Keratinocyte (primary cell): ENCODE measurements around the gene PRMT1. TPM values are rescaled to one million over a fixed set of nuclear protein-coding genes. Genes with fewer than 3 reads are reported as not detected.

Experiments
- DNase-seq: peaks from one replicate; pipeline ENCODE4 v3.0.0-alpha.2; 2011; ENCODE audit warnings: low read depth, missing footprints, low spot score
- FAIRE-seq: peaks from 2 replicates; lab custom pipeline; 2011; peaks lifted over from hg19 to GRCh38; lab: Jason Lieb, UNC
- H2AFZ ChIP-seq: 2 replicates; pipeline ENCODE4 v1.6.0; 2012; ENCODE audit warnings: low read length, control low read depth, inconsistent platforms; ENCODE audit not compliant: control insufficient read depth
- H3K27ac ChIP-seq: 2 replicates; pipeline ENCODE4 v1.5.1; 2011; ENCODE audit warnings: low read length; ENCODE audit not compliant: control insufficient read depth, insufficient read depth
- H3K27me3 ChIP-seq: 3 replicates; pipeline ENCODE4 v1.6.0; 2011; ENCODE audit warnings: low read length; ENCODE audit not compliant: control insufficient read depth, insufficient read depth; ENCODE audit errors: extremely low read depth
- H3K36me3 ChIP-seq, 2 experiments: 2 replicates in 1 of 2; 3 replicates in 1 of 2; pipeline ENCODE4 v1.5.1; 2011; ENCODE audit warnings: low read length in 2 of 2, mild to moderate bottlenecking in 1 of 2; ENCODE audit not compliant: control insufficient read depth in 2 of 2, insufficient read depth in 2 of 2; ENCODE audit errors: extremely low read depth in 1 of 2
- H3K4me1 ChIP-seq: 3 replicates; pipeline ENCODE4 v1.5.1; 2011; ENCODE audit warnings: low read length; ENCODE audit not compliant: control insufficient read depth, insufficient read depth; ENCODE audit errors: extremely low read depth
- H3K4me2 ChIP-seq: 3 replicates; pipeline ENCODE4 v1.6.0; 2011; ENCODE audit warnings: low read depth, low read length; ENCODE audit not compliant: control insufficient read depth, insufficient read depth; ENCODE audit errors: extremely low read depth
- H3K4me3 ChIP-seq, 3 experiments: fragments of 200-600 bp in 1 of 3; sonication (generic) in 1 of 3; 2 replicates in 2 of 3; 3 replicates in 1 of 3; pipeline ENCODE4 v1.5.1; 2011 to 2016; ENCODE audit warnings: low read length in 3 of 3, mild to moderate bottlenecking in 3 of 3, control low read depth in 2 of 3, inconsistent platforms in 1 of 3, low read depth in 1 of 3, mixed read lengths in 1 of 3, mixed run types in 1 of 3, moderate library complexity in 1 of 3; ENCODE audit not compliant: control insufficient read depth in 2 of 3, insufficient read depth in 2 of 3; ENCODE audit errors: extremely low read depth in 1 of 3
- H3K79me2 ChIP-seq: 2 replicates; pipeline ENCODE4 v1.6.0; 2012; ENCODE audit warnings: low read length; ENCODE audit not compliant: control insufficient read depth, insufficient read depth
- H3K9ac ChIP-seq: 3 replicates; pipeline ENCODE4 v1.6.0; 2011; ENCODE audit warnings: low read length; ENCODE audit not compliant: control insufficient read depth, insufficient read depth; ENCODE audit errors: extremely low read depth
- H3K9me1 ChIP-seq: 3 replicates; pipeline ENCODE4 v1.6.0; 2011; ENCODE audit warnings: low read length; ENCODE audit not compliant: control insufficient read depth, insufficient read depth; ENCODE audit errors: extremely low read depth
- H3K9me3 ChIP-seq: 2 replicates; pipeline ENCODE4 v1.5.1; 2012; ENCODE audit warnings: low read depth, low read length; ENCODE audit not compliant: control insufficient read depth
- H4K20me1 ChIP-seq: 3 replicates; pipeline ENCODE4 v1.6.0; 2011; ENCODE audit warnings: low read length; ENCODE audit not compliant: control insufficient read depth, insufficient read depth; ENCODE audit errors: extremely low read depth
- CTCF ChIP-seq, 3 experiments: IDR thresholded peaks in 1 of 3; conservative IDR thresholded peaks in 1 of 3; optimal IDR thresholded peaks in 1 of 3; 2 replicates in 2 of 3; 3 replicates in 1 of 3; pipeline versions ENCODE3 to v1.5.1; 2011; ENCODE audit warnings: low read length in 3 of 3, mild to moderate bottlenecking in 3 of 3, moderate library complexity in 2 of 3, control low read depth in 1 of 3, inconsistent platforms in 1 of 3; ENCODE audit not compliant: insufficient read depth in 2 of 3; ENCODE audit errors: extremely low read depth in 1 of 3
- EZH2 ChIP-seq: IDR thresholded peaks from one replicate; pipeline ENCODE4 v1.6.1; 2012; ENCODE audit warnings: inconsistent platforms, mild to moderate bottlenecking, low read length, moderate library complexity
- dilution Hi-C: fragments of 300-500 bp; cut with MboI; formaldehyde crosslinking; loops from one replicate; pipeline ENCODE4 v1.7.0; 2020; ENCODE audit warnings: low sequenced_read_pairs; ENCODE audit not compliant: extremely low pct_ligation_motif_present
- polyA plus RNA-seq, 5 experiments: library from polyadenylated mRNA; depleted of rRNA in 3 of 5; stranded (reverse) in 3 of 5; stranded (forward) in 1 of 5; unstranded in 1 of 5; fragments of >200 nt; gene quantifications; 1 replicate in 1 of 5; 2 replicates in 3 of 5; 3 replicates in 1 of 5; pipeline versions ENCODE4 v1.2.1 to v1.2.3, GENCODE V29; 2011 to 2012; ENCODE audit warnings: missing spikeins in 2 of 5, low read depth in 1 of 5, low replicate concordance in 1 of 5

The PRMT1 gene
- polyA plus RNA-seq, 1 donor (not counting 4 experiments of a cell fraction or from before 2014, with no cell fraction given), result 280 TPM

DNA sequence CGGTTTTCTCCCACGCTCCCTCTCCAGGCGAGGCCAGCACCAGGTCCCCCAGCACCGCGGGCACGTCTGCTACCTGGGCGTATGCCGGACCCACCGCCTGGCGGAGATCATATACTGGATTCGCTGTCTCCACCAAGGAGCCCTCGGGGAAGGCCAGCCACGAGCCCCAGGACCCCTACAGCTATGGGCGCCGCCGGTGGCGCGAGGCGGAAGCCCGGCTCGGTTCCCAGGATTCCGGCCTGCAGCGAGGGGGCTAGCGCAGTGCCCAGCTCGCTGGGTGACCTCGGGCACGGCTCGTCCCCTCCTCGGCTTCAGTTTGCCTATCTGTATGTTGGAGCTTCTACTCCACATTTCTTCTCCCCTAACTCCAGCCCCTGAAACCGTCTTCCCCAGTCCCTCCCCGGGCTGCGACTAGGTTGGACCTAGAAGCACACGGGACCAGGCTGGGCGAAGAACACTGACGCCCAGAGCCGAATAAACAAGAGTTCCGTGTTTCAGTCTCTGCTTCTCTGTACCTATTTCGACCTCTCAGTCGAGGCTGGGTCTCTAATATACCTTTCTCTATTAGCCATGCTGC, 13.1 kb downstream of the PRMT1 start:
- Histone ChIP-seq H3K9me3 (no peaks in the 10 kb centered on the region), H4K20me1 (peaks cover 7% of the 10 kb centered on the region), H3K27me3 (no peaks in the 10 kb centered on the region), H3K4me1 (peaks cover 21% of the 10 kb centered on the region), H3K4me2 (peak overlapping the region; percentile 93), H2AFZ (peak overlapping the region; percentile 9), H3K36me3 (peaks cover 16 to 20% of the 10 kb centered on the region in 2 experiments), H3K9ac (peak overlapping the region; percentile 56), H3K4me3 (peak overlapping the region; percentile 9 to 60 (median 47)), H3K79me2 (peaks cover 2% of the 10 kb centered on the region), H3K9me1 (no peaks in the 10 kb centered on the region), H3K27ac (no peak overlapping the region)
- dilution Hi-C loops, result no loop called here
- DNase-seq, result no peak
- peak; percentile 55 for FAIRE-seq
- no peak for TF ChIP-seq EZH2
- TF ChIP-seq CTCF (optimal IDR thresholded peaks at IDR 0.05 in 1 of 3, IDR thresholded peaks at IDR 0.05 in 1 of 3, conservative IDR thresholded peaks at IDR 0.05 in 1 of 3; ENCODE audit: extremely low read depth in 1 of 3, insufficient read depth in 2 of 3, low read length in 3 of 3), result no peak

GRCh38 chr19:49690656-49691242, 13.7 kb downstream of the PRMT1 start, which contains the start of gene CPT1C:
Gene CPT1C (plus strand): TSS chr19:49691116. CDS start chr19:49692253, 1,137 bp downstream.
- peak within 1 kb of the TSS; percentile 30 for H2AFZ ChIP-seq
- H3K79me2 ChIP-seq, result peaks cover 2% of the 10 kb centered on the region
- TF ChIP-seq EZH2 (no peak), CTCF (optimal IDR thresholded peaks at IDR 0.05 in 1 of 3, IDR thresholded peaks at IDR 0.05 in 1 of 3, conservative IDR thresholded peaks at IDR 0.05 in 1 of 3; ENCODE audit: extremely low read depth in 1 of 3, insufficient read depth in 2 of 3, low read length in 3 of 3) (no peak)
- H3K27me3 ChIP-seq, result no peaks in the 10 kb centered on the region
- peaks cover 11 to 16% of the 10 kb centered on the region in 2 experiments for H3K36me3 ChIP-seq
- peak within 1 kb of the TSS; percentile 9 to 60 (median 47) for H3K4me3 ChIP-seq
- peak within 1 kb of the TSS; percentile 93 for H3K4me2 ChIP-seq
- DNase-seq (no peak), FAIRE-seq (no peak)
- H3K27ac ChIP-seq, result no peak within 1 kb of the TSS
- H3K9ac ChIP-seq, result peak within 1 kb of the TSS; percentile 56
- dilution Hi-C loops, result no loop called here
- H4K20me1 ChIP-seq, result peaks cover 7% of the 10 kb centered on the region
- H3K9me1 ChIP-seq, result no peaks in the 10 kb centered on the region
- H3K4me1 ChIP-seq, result peaks cover 21% of the 10 kb centered on the region
- no peaks in the 10 kb centered on the region for H3K9me3 ChIP-seq
